Activated CD4-positive, CD25-positive, alpha-beta regulatory T cell treated with anti-CD3 and anti-CD28 coated beads, Interleukin-2, amount 50 U/mL, for 16 hours (primary cell): ENCODE measurements around the gene ZNF691.
"Not testable (repeated sequence)": the region's sequence is repeated elsewhere in the genome, so short reads cannot be mapped to it uniquely, and the experiment has no call there.

Experiments
- DNase-seq: peaks from one replicate; pipeline ENCODE4 v3.0.0-alpha.2; 2020; ENCODE audit warnings: low read depth, low spot score

The ZNF691 gene

GRCh38 chr1:42859366-42859765 is 13.0 kb downstream of the ZNF691 start:
- DNase-seq, result not testable (repeated sequence)

GRCh38 chr1:42860339-42861013 is 14.1 kb downstream of the ZNF691 start:
- DNase-seq, result no peak

- no peak for DNase-seq
Observed at GRCh38 chr1:42861014-42861399, 14.6 kb downstream of the ZNF691 start.

GRCh38 chr1:42866549-42866948 is 20.1 kb downstream of the ZNF691 start:
- DNase-seq, result no peak

GRCh38 chr1:42868466-42868865 is 22.1 kb downstream of the ZNF691 start:
- DNase-seq, result not testable (repeated sequence)

- not testable (repeated sequence) for DNase-seq
Observed at GRCh38 chr1:42869254-42869653, 22.8 kb downstream of the ZNF691 start.

- not testable (repeated sequence) for DNase-seq
Observed at GRCh38 chr1:42869751-42870150, 23.3 kb downstream of the ZNF691 start.

- DNase-seq, result not testable (repeated sequence)
Observed at GRCh38 chr1:42873108-42873507, 26.7 kb downstream of the ZNF691 start.

- no peak for DNase-seq
Observed at GRCh38 chr1:42873670-42874069, 27.3 kb downstream of the ZNF691 start.

GRCh38 chr1:42876009-42876408 is 29.6 kb downstream of the ZNF691 start:
- no peak for DNase-seq

GRCh38 chr1:42877380-42877779 is 31.0 kb downstream of the ZNF691 start:
- DNase-seq, result no peak

GRCh38 chr1:42880384-42880783 is 34.0 kb downstream of the ZNF691 start:
- DNase-seq, result no peak

GRCh38 chr1:42886046-42886739 is 39.8 kb downstream of the ZNF691 start:
- no peak for DNase-seq

GRCh38 chr1:42886800-42887199 is 40.4 kb downstream of the ZNF691 start:
- no peak for DNase-seq

- DNase-seq, result no peak
Observed at GRCh38 chr1:42887366-42887765, 41.0 kb downstream of the ZNF691 start.

- no peak for DNase-seq
Observed at GRCh38 chr1:42888013-42888633, 41.7 kb downstream of the ZNF691 start.

- no peak for DNase-seq
Observed at GRCh38 chr1:42889264-42889663, 42.9 kb downstream of the ZNF691 start.

- DNase-seq, result no peak
Observed at GRCh38 chr1:42891465-42892138, 45.2 kb downstream of the ZNF691 start.

GRCh38 chr1:42899960-42900359 is 53.5 kb downstream of the ZNF691 start:
- not testable (repeated sequence) for DNase-seq
